GM12873 (cell line): Measurements from ENCODE around the gene SPATA13.

Experiments
- TF ChIP-seq, protein P1 (sequence below): IDR thresholded peaks from 2 replicates; pipeline ENCODE4 v1.5.1; 2012; ENCODE audit warnings: low read depth, mild to moderate bottlenecking, moderate library complexity, low read length, control low read depth; ENCODE audit not compliant: insufficient read depth; ENCODE audit errors: missing control alignments

SPATA13 gene

GRCh38 chr13:24160458-24161009 lies at the start of gene SPATA13:
SPATA13 (plus strand) TSS chr13:24160720; CDS start chr13:24222930, 62,210 bp downstream.
- TF ChIP-seq, protein P1, sequence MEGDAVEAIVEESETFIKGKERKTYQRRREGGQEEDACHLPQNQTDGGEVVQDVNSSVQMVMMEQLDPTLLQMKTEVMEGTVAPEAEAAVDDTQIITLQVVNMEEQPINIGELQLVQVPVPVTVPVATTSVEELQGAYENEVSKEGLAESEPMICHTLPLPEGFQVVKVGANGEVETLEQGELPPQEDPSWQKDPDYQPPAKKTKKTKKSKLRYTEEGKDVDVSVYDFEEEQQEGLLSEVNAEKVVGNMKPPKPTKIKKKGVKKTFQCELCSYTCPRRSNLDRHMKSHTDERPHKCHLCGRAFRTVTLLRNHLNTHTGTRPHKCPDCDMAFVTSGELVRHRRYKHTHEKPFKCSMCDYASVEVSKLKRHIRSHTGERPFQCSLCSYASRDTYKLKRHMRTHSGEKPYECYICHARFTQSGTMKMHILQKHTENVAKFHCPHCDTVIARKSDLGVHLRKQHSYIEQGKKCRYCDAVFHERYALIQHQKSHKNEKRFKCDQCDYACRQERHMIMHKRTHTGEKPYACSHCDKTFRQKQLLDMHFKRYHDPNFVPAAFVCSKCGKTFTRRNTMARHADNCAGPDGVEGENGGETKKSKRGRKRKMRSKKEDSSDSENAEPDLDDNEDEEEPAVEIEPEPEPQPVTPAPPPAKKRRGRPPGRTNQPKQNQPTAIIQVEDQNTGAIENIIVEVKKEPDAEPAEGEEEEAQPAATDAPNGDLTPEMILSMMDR = no peak

DNA sequence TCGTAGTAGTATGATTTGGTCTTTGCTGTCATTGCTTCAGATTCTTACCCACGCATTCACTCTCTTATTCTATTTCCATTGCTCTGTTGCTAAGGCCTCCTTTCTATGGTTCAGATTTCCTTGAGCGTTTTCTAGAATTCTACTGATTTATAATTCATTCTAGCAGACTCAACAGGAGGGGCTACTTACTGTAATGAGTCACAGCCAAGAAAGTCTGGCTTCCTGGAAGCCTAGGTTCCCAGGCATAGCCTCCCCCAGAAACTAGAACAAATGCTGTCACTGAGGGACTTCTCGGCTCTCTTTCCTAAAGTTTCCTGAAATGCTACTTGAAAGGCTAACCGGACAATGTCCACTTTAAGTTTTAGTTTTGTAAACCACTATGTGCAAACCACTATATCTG lies 47.7 kb upstream of the SPATA13 start:
- TF ChIP-seq, protein P1 = no peak

- TF ChIP-seq, protein P1 = no peak
Measured at GRCh38 chr13:24115671-24116070, 44.8 kb upstream of the SPATA13 start.

- TF ChIP-seq, protein P1 = no peak
Measured at GRCh38 chr13:24116131-24116530, 44.4 kb upstream of the SPATA13 start.

DNA sequence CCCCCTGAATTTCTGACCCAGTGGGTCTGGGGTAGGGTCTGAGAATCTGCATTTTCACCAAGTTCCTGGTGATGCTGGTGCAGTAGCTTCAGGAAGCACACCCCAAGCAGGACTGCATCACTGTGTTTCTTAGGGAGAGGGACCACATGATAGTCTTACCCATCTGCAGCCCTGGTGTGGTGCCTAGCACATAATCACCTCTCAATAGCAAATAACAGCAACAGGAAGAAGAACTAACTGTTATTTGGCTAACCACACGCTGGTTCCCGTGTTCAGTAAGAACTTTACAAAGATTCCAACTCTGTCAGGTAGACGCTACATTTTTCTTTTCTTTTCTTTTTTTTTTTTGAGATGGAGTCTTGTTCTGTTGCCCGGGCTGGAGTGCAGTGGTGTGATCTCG lies 41.9 kb upstream of the SPATA13 start:
- TF ChIP-seq, protein P1 = no peak

DNA sequence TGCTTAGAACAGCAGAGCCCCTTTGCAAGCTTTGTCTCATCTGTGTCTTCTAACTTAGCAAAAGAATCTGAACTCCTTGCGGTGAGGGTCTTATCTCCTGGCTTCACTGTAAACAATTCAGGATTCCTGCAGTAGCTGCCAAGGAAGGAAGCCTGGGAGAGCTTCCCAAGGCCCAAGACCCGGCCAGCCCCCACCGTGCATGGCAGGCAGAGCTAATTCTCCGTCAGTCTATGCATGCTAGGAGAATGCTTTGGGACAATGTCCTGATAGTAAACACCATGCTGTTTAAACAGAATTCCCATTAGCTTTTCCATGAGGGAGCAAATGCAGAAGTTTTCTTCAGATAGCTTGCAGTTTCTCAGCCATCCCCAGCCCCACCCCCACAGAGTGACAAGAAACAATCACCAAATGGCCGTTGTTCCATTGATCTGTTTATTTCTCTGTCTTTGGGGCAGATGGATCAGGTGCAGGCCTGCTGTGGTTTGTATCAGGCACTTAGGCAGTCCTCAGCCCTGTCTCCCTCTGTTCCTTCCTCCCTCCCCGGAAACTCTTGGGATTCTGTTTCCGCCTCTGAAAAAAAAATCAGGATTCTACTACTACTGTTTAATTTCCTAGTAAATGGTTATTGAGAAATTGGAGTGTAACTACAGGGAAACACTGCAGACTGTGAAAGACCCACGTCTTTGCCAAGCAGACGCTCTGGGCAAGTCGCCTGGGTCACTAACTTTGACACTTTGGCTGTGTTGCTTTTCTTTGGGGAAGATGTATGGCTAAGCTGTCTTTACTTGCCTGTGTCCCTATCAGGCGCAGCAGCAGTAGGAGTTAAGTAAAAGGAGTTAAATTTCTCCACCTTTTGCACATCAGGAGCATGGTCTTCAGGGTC lies 40.7 kb upstream of the SPATA13 start:
- TF ChIP-seq, protein P1 = no peak

GRCh38 chr13:24122569-24122968 lies 38.0 kb upstream of the SPATA13 start:
- TF ChIP-seq, protein P1 = no peak
